Lung (tissue), 12 donors: Measurements from ENCODE around the gene COQ2. TPM values are rescaled to one million over a fixed set of nuclear protein-coding genes. Genes with fewer than 3 reads are reported as not detected.
A peak's percentile ranks its signal among the peaks of the same experiment; 100 is the strongest.

ENCODE experiments used
- ATAC-seq: fragments of 200-7000 bp; cut with Tn5 transposase; one replicate; pipeline ENCODE4 v1.9.1; 2020; ENCODE audit warnings: moderate number of reproducible peaks; ENCODE audit not compliant: insufficient read depth, low FRiP score
- DNase-seq, 3 donors: peaks; one replicate each; pipeline ENCODE4 v3.0.0-alpha.2; 2013 to 2017
- H3K27ac ChIP-seq, 2 donors: one replicate each; pipeline ENCODE4 v1.5.1; 2013; ENCODE audit warnings: mild to moderate bottlenecking in 2 of 2, moderate library complexity in 2 of 2, control low read depth in 1 of 2, inconsistent platforms in 1 of 2, low read depth in 1 of 2, low read length in 1 of 2
- H3K27me3 ChIP-seq, 3 donors: one replicate each; pipeline ENCODE4 v1.5.1; 2013; ENCODE audit warnings: low read length in 2 of 3; ENCODE audit not compliant: control insufficient read depth in 3 of 3, insufficient read depth in 3 of 3
- H3K36me3 ChIP-seq, 4 donors: one replicate each; pipeline ENCODE4 v1.5.1; 2013; ENCODE audit warnings: low read length in 4 of 4, mild to moderate bottlenecking in 1 of 4, moderate library complexity in 1 of 4; ENCODE audit not compliant: control insufficient read depth in 4 of 4, insufficient read depth in 4 of 4
- H3K4me1 ChIP-seq, 5 donors: one replicate each; pipeline ENCODE4 v1.5.1; 2013; ENCODE audit warnings: low read length in 5 of 5, mild to moderate bottlenecking in 2 of 5, moderate library complexity in 1 of 5; ENCODE audit not compliant: control insufficient read depth in 5 of 5, insufficient read depth in 5 of 5
- H3K4me3 ChIP-seq: one replicate; pipeline ENCODE4 v1.5.1; 2013; ENCODE audit warnings: mild to moderate bottlenecking, control low read depth, moderate library complexity
- H3K9ac ChIP-seq, 2 donors: one replicate each; pipeline ENCODE4 v1.5.1; 2013; ENCODE audit warnings: low read length in 2 of 2, control low read depth in 1 of 2; ENCODE audit not compliant: insufficient read depth in 1 of 2
- H3K9me3 ChIP-seq, 4 donors: one replicate each; pipeline ENCODE4 v1.5.1; 2013; ENCODE audit warnings: low read length in 3 of 4, mild to moderate bottlenecking in 1 of 4, moderate library complexity in 1 of 4; ENCODE audit not compliant: control insufficient read depth in 4 of 4, insufficient read depth in 3 of 4
- WGBS, 2 donors: extraction: QIAGEN DNeasy Blood & Tissue Kit; methylation state at CpG; one replicate each; pipeline ENCODE4 v1.1.7; 2013; 5-methylcytosine and 5-hydroxymethylcytosine counted together
- polyA plus RNA-seq, 2 donors: library from polyadenylated mRNA; stranded (reverse); fragments of 200-250 nt; gene quantifications; one replicate each; pipeline ENCODE4 v1.2.1, GENCODE V29; 2013
- total RNA-seq, 2 donors: library from RNA; depleted of rRNA in 1 of 2; stranded (reverse); fragments of >200 nt in 1 of 2; gene quantifications; one replicate each; pipeline ENCODE4 v1.2.1, GENCODE V29; 2014 to 2021
- TF ChIP-seq, protein P1 (sequence below): IDR thresholded peaks from 2 replicates; pipeline ENCODE4 v1.5.1; 2012; ENCODE audit warnings: mild to moderate bottlenecking; ENCODE audit errors: control extremely low read depth, extremely low read depth
- donor health status: control.
- donor health status: control.
- donor health status: Bipolar disorder and iron deficiency.
- donor health status: healthy.
- donor health status: DM: yes; HTN: yes; CAD: no.

COQ2 gene
- total and polyA plus RNA-seq, 4 donors = 7.5 to 15.1 (median 9.6) TPM

DNA sequence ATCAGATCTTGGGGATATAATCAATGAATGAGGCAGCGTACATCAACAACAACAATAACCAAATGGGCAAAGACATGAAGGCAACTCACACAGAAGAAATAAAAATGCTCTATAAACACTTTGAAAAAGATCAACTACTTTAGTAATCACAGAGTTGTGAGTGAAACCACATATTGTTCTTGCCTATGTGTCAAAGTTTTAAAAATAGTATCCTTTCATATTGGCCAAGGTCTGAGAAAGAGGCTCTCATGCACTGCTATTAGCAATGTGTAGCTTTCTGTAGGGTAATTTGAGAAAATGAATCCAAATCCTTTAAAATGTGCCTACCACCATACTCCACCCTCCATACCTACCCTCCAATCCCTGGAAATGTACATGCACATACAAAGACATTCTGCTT lies 25.0 kb downstream of the COQ2 start:
- H3K27ac ChIP-seq = no peak overlapping the region
- no peaks in the 10 kb centered on the region for H3K4me1 ChIP-seq
- peaks cover 0 to 1% (median 0%) of the 10 kb centered on the region in 4 donors for H3K9me3 ChIP-seq
- no peaks in the 10 kb centered on the region for H3K27me3 ChIP-seq
- peaks cover 0 to 16% (median 3%) of the 10 kb centered on the region in 4 donors for H3K36me3 ChIP-seq
- TF ChIP-seq, protein P1, sequence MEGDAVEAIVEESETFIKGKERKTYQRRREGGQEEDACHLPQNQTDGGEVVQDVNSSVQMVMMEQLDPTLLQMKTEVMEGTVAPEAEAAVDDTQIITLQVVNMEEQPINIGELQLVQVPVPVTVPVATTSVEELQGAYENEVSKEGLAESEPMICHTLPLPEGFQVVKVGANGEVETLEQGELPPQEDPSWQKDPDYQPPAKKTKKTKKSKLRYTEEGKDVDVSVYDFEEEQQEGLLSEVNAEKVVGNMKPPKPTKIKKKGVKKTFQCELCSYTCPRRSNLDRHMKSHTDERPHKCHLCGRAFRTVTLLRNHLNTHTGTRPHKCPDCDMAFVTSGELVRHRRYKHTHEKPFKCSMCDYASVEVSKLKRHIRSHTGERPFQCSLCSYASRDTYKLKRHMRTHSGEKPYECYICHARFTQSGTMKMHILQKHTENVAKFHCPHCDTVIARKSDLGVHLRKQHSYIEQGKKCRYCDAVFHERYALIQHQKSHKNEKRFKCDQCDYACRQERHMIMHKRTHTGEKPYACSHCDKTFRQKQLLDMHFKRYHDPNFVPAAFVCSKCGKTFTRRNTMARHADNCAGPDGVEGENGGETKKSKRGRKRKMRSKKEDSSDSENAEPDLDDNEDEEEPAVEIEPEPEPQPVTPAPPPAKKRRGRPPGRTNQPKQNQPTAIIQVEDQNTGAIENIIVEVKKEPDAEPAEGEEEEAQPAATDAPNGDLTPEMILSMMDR = no peak
- no peak for DNase-seq
- no peak for ATAC-seq
- H3K4me3 ChIP-seq = no peak overlapping the region
- WGBS, 2 donors = 99 to 100% methylated on average over 1 of the region's 1 CpG
- H3K9ac ChIP-seq = no peak overlapping the region

DNA sequence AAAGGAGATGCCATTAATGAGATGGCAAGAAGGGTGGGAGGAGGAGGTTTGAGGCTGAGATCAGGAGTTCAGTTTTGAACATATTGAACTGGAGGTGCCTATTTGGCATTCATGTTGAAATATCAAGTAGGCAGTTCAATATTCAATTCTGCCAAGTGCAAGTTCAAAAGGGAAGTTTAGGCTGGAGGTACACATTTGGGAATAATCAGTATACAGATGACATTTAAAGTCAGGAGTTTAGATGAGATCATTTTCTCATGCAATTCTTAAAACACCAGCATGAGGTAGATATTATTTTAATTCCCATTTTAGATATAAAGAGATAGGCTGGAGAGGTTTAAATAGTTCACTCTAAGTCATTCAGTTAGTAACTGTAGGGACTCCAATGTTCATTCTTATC lies 26.1 kb downstream of the COQ2 start:
- Histone ChIP-seq H3K9ac (no peak overlapping the region), H3K36me3 (peaks cover 0 to 12% (median 3%) of the 10 kb centered on the region in 4 donors), H3K27ac (no peak overlapping the region), H3K27me3 (no peaks in the 10 kb centered on the region), H3K9me3 (peaks cover 0 to 1% (median 0%) of the 10 kb centered on the region in 4 donors), H3K4me1 (no peaks in the 10 kb centered on the region), H3K4me3 (no peak overlapping the region)
- TF ChIP-seq, protein P1 = no peak
- DNase-seq (no peak), ATAC-seq (no peak)

DNA sequence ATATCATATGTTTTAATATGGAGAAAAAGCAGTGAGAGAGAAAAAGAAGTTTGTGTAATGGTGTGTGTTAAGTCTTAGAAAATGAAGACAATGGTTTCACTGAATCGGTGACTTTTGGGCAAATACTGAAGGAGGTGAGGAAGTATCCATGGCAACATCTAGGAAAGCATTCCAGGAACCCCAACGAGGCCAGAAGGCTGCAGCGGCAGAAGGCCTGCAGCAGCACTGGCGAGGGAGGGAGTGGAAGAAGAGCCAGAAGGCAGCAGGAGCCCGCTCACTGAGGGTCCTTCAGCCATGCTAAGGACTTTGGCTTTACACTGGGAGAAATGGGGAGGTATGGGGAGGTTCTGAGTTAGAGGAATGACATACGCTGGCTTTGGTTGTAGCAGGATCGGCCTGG lies 26.8 kb downstream of the COQ2 start:
- H3K4me1 ChIP-seq = no peaks in the 10 kb centered on the region
- DNase-seq (no peak), ATAC-seq (no peak)
- TF ChIP-seq, protein P1 = no peak
- no peak overlapping the region for H3K4me3 ChIP-seq
- H3K36me3 ChIP-seq = peaks cover 0 to 8% (median 0%) of the 10 kb centered on the region in 4 donors
- no peak overlapping the region for H3K27ac ChIP-seq
- H3K27me3 ChIP-seq = no peaks in the 10 kb centered on the region
- H3K9ac ChIP-seq = no peak overlapping the region
- H3K9me3 ChIP-seq = peaks cover 0 to 1% (median 0%) of the 10 kb centered on the region in 4 donors
- WGBS, 2 donors = 90% methylated on average over 7 of the region's 7 CpGs

DNA sequence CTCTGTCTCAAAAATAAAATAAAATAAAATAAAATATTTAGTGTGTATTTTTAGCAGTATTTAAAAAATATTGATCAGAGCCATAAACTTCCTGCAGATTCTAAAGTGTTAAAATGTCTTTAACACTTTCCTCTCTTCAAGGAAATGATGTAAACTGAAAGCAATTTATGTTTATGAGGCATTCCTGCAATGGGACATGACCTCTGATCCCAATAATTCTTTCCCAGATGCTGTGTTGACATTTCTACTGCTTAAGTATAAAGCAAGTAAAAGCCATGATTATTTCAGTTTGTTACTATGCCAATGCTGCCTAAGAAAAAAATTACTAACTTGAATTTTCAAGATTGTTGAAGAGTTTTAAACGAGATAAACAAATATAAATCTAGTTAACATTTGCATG lies 29.0 kb downstream of the COQ2 start:
- Histone ChIP-seq H3K4me1 (peaks cover 0 to 4% (median 0%) of the 10 kb centered on the region in 5 donors), H3K4me3 (no peak overlapping the region), H3K27me3 (no peaks in the 10 kb centered on the region), H3K9ac (no peak overlapping the region), H3K36me3 (no peaks in the 10 kb centered on the region), H3K27ac (no peak overlapping the region), H3K9me3 (no peaks in the 10 kb centered on the region)
- DNase-seq (peak in 2 of 3 donors; percentile 56 to 78), ATAC-seq (no peak)
- 60 to 74% methylated on average over 1 of the region's 1 CpG for WGBS, 2 donors
- TF ChIP-seq, protein P1 = no peak
